HG03354 (cell line): Measurements from ENCODE around the gene NOL7.

Experiments
- ATAC-seq: cut with Tn5 transposase; IDR thresholded peaks from one replicate; pipeline ENCODE4 v1.9.1; 2021; ENCODE audit warnings: mild to moderate bottlenecking; ENCODE audit not compliant: unreplicated experiment, poor library complexity, severe bottlenecking

NOL7 gene

DNA sequence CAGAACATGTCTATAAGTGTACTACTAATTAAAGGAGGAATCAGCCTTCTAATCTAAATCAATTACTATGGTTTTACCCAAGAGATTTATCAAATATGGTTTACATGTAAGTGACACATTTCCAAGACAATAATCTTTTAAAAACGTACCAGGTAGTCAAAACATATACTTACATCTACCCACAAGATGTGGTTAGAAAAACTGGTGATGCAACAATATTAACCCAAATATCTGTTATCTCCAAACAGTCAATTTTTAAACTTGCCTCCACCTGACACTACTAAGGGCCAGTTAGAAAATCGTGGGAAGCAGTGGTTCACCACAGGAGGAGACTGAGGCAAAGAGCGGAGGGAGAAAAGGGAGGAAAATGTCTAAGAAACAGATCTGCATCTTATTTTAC, 28.0 kb downstream of the NOL7 start:
- no peak for ATAC-seq

DNA sequence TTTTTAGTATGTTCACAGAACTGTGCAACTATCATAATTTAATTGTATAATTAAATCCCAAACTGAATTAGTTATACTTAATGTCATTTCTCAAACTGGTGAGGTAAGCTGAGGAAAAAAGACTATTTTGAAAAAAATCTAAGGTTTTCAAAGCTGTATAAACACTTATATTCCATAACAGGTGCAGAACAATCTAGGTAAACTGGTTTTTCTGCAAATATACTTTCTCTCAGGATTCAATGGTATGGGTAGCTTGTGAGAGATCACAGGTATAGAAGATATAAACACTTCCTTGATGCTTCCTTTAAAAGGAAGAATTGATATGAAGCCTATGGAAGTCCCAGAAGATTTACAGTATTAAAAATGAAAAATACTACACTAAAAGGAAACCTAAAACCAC, 33.7 kb downstream of the NOL7 start:
- ATAC-seq = no peak

DNA sequence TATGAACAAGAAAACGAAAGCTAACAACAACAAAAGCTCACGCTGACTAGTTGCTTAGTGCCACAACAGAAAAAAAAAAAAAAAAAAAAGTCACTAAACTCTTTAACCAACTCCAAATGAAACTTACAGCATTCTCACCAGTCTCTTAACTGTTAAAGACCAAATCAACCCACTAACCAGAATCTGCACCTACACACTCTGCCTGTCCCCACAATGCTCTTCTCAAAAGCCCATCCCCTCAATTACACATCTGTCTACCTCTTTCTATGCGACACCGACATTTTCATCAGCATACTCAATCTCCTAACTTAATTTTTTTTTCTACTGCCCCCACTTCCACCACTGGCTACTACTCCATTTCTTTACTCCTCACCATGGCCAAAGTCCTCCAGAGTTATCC, 34.3 kb downstream of the NOL7 start:
- ATAC-seq = no peak

DNA sequence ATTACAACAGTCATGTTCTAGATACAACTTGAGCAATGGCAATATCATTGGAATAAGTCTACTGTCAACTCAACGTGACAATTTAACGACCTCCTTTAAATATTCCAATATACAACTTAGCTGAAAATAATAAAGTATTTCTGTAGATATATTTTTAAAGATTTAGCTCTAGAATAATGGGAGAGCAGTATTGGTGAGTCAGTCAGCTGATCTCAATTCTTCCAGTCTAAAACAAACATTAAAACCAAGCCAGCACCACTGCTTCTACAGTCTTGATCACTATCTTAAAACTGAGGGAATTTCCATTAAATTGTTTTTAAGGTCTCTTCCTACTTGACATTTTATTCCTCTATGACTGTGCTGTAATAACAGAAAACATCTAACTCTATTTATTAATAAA, 38.2 kb downstream of the NOL7 start:
- no peak for ATAC-seq

DNA sequence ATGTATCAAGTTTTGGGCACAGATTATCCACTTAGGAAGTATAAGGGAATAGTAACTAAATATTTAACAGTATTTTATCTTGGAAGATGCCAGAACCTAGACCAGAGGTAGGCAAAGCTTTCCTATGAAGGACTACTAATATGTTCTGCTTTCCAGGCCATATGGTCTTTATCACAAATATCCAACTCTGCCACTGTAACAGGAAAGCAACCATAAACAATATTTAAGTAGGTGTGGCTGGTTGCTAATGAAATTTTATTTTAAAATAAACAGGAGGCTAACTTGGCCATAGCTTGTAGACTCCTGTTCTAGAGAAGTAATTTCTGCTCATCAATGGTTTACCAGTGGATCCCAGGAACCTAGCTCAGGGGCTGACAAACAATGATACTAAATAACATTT, 39.4 kb downstream of the NOL7 start:
- ATAC-seq = no peak

DNA sequence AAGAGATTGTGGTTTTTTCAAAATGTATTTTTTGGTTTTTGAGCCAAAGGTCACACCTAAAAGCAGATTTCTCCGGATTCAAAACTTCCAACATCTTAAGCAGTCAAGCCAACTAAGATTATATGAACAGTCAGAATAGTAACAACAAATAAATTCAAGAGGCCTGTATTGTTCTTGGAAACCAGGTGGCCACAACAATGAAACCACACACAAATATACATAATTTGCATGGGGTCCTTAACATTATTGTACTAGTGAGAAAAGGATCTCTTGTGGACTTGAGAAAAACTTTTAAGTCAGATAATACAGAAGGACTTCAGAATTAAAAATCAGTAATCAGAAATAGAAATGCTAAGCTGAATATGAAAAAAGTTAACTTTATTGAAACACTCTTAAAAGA, 40.6 kb downstream of the NOL7 start:
- ATAC-seq = no peak

DNA sequence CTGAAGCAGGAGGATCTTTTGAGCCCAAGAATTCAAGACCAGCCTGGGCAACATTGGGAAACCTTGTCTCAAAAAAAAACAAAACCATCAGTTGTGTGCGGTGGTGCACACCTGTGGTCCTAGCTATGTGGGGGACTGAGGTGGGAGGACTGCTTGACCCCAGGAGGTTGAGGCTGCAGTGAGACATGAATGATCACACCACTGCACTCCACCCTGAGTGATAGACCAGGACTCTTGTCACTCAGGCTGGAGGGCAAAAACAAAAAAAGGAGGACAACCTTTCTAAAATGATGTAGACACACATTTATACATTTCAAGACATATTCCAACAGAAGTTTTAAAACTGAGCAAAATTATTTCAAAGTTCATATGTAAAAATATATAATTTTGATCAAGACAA, 45.1 kb downstream of the NOL7 start:
- no peak for ATAC-seq

DNA sequence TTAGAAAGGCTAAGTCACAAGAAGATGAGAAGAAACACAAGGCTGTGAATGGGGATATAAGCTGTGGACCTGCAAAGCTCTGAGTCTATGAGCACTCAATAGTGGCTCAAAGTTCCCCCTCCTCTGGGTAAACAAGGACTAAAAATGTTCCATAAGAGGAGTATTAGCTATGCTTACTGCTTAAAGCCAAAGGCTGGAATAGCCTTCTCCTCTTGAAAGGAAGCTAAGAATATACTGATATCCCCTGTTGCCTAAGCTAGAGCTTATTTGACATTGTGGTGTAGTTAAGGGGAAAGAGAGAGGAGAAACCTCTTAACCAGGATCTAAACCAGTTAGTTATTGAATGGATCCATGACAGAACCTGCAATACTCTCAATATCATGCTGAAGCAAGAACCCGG, 45.8 kb downstream of the NOL7 start:
- no peak for ATAC-seq

DNA sequence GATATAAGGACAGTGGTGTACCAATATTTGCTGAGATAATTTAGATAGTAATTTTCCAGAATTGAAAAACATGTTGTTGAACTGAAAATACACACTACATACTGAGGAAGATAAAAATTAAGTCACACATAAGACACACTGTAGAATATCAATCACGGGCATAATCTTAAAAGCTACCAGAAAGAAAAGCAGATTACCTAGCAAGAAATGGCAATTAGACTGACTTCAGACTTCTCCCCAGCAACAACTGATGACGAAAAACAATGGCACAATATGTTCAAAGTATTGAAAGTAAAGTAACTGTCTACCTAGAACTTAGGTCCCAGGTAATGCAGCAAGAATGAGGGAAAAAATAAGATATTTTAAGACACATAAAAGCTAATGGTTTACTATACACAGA, 46.5 kb downstream of the NOL7 start:
- no peak for ATAC-seq

DNA sequence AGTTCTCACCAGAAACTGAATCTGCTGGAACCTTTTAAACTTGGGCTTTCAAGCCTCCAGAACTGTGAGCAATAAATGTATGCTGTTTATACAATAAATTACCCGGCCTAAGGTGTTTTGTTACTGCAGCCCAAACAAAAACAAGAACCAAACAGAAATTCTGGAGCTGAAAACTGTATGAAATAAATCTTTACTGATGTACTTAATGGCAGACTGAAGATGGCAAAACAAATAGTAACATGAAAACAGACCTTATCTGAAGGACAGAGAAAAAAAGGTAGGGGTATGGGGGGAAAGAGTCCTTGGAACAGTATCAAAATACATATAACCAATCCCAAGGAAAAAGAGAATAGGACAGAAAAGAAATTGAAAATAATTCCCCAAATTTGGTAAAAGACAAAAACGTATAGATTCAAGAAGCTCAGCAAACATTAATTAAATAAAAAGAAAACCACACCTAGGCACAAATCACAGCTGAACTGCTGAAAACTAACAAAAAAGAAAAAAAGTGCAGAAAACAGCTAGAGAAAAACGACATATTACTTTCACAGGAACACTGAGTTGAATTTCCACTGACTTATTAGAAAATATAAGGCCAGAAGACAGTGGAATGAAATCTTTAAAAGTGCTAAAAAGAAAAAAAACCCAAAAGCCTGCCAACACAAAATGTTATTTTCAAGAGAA, 47.7 kb downstream of the NOL7 start:
- ATAC-seq = no peak

DNA sequence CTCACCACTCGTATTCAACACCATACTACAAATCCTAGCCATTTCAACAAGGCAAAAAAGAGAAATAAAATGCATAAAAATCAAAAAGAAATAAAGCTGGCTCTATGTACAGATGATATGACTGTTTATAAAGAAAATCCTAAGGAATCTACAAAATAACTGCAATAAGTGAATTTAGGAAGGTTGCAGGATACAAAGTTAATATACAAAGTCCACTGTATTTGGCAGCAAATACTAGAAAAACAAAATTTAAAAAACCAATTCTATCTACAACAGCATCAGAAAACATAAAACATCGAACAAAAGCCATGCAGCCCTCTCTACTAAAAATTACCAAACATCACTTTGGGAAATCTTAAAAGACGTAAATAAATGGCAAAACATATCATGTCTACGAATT, 48.9 kb downstream of the NOL7 start:
- no peak for ATAC-seq

DNA sequence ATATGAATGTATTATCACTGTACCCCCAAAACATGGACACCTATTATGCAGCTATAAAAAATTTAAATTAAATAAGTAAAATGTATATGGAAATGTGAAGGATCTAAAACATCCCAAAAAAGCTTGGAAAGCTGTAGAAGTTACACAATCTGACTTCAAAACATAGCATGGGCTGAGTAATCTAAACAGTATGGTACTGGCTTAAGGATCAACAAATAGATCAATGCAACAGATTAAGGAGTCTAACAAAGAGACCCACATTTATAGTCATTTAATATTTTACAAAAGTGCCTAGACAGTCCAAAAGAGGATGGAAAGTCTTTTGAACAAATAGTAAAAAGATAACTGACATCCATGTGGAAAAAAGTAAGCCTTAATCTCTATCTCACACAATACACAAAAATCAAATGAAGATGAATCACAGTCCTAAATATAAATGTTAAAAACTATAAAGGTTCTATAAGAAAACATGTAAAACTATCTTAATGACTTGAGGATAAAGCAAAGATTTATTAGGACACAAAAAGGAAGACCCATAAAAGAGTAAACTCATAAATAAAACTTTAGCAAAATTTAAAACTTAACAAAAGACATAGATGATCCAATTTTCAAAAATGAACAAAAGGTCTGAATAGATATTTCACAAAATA, 49.7 kb downstream of the NOL7 start:
- ATAC-seq = no peak

DNA sequence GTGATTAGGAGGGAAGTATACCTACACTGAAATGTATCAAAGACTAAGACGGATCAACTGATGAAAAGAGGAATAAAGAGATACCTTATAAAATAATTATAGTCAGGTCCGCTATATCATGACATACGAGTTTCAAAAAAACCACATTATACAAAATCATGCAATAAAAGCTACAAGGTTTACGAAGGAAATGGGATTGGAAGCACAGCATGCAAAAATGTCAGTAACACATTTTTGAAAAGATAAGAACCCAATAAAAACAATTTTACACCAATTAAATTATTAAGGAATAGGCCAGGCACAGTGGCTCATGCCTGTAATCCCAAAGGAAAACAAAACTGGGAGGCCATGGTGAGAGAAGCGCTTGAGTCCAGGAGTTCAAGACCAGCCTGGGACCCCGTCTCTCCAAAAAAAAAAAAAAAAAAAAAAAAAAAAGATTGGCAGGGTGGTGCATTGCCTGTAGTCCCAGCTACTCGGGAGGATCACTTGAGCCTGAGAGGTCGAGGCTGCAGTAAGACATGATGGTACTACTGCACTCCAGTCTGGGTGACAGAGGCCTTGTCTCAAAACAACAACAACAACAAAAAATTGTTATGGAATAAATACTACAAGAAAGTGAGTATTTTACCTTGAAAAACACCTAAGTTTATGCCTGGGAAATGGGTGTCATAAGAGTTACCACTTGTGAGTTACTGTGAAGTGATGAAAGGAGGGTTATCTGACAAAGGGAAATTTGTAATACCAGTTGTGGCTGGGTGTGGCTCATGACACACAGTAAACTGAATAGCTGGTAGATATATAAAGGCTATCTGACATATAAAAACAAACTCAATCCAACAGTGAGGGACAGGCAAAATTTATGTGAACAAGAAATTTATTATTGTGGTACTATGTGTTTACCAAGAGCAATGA, 51.3 kb downstream of the NOL7 start:
- no peak for ATAC-seq

DNA sequence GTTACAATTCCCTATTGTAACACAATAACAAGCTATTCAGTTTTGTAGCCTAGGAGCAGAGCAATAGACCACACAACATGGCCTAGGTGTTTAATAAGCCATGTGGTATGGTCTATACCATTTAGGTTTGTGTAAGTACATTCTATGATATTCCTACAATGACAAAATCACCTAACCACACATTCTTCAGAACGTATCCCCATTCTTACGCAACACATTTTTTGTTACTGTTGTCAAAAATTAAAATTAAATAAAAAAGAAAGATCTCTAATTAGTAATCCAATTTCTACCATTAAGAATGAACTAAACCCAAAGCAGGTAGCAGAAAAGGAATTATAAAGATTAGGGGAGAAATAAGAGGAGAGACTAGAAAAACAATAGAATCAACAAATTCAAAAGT, 52.5 kb downstream of the NOL7 start:
- no peak for ATAC-seq

DNA sequence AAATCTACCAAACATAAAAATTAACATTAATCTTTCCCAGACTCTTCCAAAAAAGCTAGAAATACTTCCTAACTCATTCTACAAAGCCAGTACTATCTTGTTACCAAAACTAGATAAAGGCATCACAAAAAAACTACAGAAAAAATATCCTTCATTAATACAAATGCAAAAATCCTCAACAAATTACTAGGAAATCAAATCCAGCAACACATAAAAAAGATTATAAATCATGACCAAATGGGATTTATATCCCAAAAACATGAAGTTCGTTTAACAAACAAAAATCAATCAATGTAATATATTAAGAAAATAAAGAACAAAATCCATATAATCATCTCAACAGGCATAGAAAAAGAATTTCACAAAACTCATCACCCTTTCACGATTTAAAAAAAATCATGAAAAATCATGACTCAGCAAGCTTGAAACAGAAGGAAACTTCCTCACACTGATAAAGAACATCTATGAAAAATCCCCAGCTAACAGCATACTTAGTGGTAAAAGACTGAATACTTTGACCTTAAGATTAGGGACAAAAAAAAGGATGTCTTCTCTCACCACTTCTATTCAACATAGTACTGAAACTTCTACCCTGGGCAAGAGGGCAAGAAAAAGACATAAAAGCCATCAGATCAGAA, 53.3 kb downstream of the NOL7 start:
- no peak for ATAC-seq

DNA sequence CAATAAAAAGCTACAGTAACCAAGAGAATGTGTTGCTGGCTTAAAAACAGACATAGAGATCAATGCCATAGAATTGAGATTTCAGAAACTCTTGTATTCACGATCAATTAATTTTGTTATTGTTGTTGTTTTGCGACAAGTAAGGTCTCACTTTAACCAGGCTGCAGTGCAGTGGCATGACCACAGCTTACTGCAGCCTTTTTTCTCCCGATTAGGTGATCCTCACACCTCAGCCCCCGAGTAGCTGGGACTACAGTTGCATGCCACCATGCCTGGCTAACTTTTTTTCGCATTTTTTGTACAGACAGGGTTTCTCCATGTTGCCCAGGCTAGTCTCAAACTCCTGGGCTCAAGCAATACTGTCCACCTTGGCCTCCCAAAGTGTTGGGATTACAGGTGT, 54.3 kb downstream of the NOL7 start:
- no peak for ATAC-seq
